Measurements from ENCODE around the gene EML4.

The EML4 gene

GRCh38 chr2:42161444-42161843, 7.7 kb upstream of the EML4 start:
- Histone ChIP-seq H3K27me3 (replicated peaks; ENCODE audit: insufficient read depth, low read length) (no peaks in the 10 kb centered on the region), H2AFZ (ENCODE audit: low read length) (no peak overlapping the region), H3F3A (ENCODE audit: insufficient read depth, low read length) (no peaks in the 10 kb centered on the region), H4K20me1 (ENCODE audit: insufficient read depth, low read length) (no peaks in the 10 kb centered on the region), H3K4me1 (ENCODE audit: low read length) (no peaks in the 10 kb centered on the region), H3K9me2 (replicated peaks; ENCODE audit: insufficient read depth, low read length) (no peaks in the 10 kb centered on the region), H3K4me2 (ENCODE audit: low read depth, low read length) (no peak overlapping the region), H3K79me2 (ENCODE audit: low read length) (no peaks in the 10 kb centered on the region), H3K27ac (ENCODE audit: low read length) (no peak overlapping the region), H3K9ac (ENCODE audit: low read length) (no peak overlapping the region), H3K4me3 (ENCODE audit: low read length) (no peak overlapping the region), H3K9me3 (replicated peaks; ENCODE audit: insufficient read depth, low read length) (no peaks in the 10 kb centered on the region), H3K36me3 (replicated peaks; ENCODE audit: insufficient read depth, low read length) (no peaks in the 10 kb centered on the region)
- no peak for DNase-seq
- TF ChIP-seq EZH2 (optimal IDR thresholded peaks at IDR 0.05; ENCODE audit: low read depth, low read length) (no peak), EZH2phosphoT487 (IDR thresholded peaks at IDR 0.05; ENCODE audit: low read length) (no peak)
- TF ChIP-seq, protein P1, sequence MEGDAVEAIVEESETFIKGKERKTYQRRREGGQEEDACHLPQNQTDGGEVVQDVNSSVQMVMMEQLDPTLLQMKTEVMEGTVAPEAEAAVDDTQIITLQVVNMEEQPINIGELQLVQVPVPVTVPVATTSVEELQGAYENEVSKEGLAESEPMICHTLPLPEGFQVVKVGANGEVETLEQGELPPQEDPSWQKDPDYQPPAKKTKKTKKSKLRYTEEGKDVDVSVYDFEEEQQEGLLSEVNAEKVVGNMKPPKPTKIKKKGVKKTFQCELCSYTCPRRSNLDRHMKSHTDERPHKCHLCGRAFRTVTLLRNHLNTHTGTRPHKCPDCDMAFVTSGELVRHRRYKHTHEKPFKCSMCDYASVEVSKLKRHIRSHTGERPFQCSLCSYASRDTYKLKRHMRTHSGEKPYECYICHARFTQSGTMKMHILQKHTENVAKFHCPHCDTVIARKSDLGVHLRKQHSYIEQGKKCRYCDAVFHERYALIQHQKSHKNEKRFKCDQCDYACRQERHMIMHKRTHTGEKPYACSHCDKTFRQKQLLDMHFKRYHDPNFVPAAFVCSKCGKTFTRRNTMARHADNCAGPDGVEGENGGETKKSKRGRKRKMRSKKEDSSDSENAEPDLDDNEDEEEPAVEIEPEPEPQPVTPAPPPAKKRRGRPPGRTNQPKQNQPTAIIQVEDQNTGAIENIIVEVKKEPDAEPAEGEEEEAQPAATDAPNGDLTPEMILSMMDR (IDR thresholded peaks at IDR 0.05; ENCODE audit: low read length), result no peak

GRCh38 chr2:42163444-42164045, 5.6 kb upstream of the EML4 start:
- Histone ChIP-seq H3K9me2 (replicated peaks; ENCODE audit: insufficient read depth, low read length) (no peaks in the 10 kb centered on the region), H3K9ac (ENCODE audit: low read length) (no peak overlapping the region), H3K4me3 (ENCODE audit: low read length) (no peak overlapping the region), H4K20me1 (ENCODE audit: insufficient read depth, low read length) (no peaks in the 10 kb centered on the region), H3K4me1 (ENCODE audit: low read length) (peaks cover 1% of the 10 kb centered on the region), H3K27me3 (replicated peaks; ENCODE audit: insufficient read depth, low read length) (no peaks in the 10 kb centered on the region), H3K27ac (ENCODE audit: low read length) (no peak overlapping the region), H3K79me2 (ENCODE audit: low read length) (no peaks in the 10 kb centered on the region), H3K4me2 (ENCODE audit: low read depth, low read length) (no peak overlapping the region), H2AFZ (ENCODE audit: low read length) (no peak overlapping the region), H3K36me3 (replicated peaks; ENCODE audit: insufficient read depth, low read length) (no peaks in the 10 kb centered on the region), H3F3A (ENCODE audit: insufficient read depth, low read length) (no peaks in the 10 kb centered on the region), H3K9me3 (replicated peaks; ENCODE audit: insufficient read depth, low read length) (no peaks in the 10 kb centered on the region)
- DNase-seq, result no peak
- TF ChIP-seq EZH2phosphoT487 (IDR thresholded peaks at IDR 0.05; ENCODE audit: low read length), result no peak
- no peak for TF ChIP-seq EZH2 (optimal IDR thresholded peaks at IDR 0.05; ENCODE audit: low read depth, low read length)
- TF ChIP-seq, protein P1 (IDR thresholded peaks at IDR 0.05; ENCODE audit: low read length), result no peak

DNA sequence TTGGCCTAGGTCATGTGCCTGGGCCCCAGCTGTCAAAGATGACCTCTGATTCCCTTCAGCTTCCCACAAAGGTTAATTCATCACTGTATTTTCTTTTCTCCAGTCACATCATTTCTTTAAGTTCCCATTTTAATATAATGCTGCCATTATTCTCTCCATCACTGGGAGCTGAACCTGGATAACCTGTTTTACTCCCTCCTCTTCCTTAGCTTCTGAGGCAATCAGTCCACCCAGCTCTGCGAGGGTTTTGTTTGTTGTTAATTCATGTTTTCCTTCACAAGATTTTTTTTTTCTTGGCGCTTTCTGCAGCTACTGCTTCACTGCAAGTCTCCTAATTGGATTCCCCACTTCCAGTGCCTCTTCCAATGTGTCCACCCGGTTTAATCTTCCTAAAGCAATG, 5.1 kb upstream of the EML4 start:
- Histone ChIP-seq H3K9me2 (replicated peaks; ENCODE audit: insufficient read depth, low read length) (no peaks in the 10 kb centered on the region), H3F3A (ENCODE audit: insufficient read depth, low read length) (no peaks in the 10 kb centered on the region), H3K27me3 (replicated peaks; ENCODE audit: insufficient read depth, low read length) (no peaks in the 10 kb centered on the region), H4K20me1 (ENCODE audit: insufficient read depth, low read length) (no peaks in the 10 kb centered on the region), H3K4me3 (ENCODE audit: low read length) (no peak overlapping the region), H3K36me3 (replicated peaks; ENCODE audit: insufficient read depth, low read length) (no peaks in the 10 kb centered on the region), H3K4me1 (ENCODE audit: low read length) (peaks cover 6% of the 10 kb centered on the region), H2AFZ (ENCODE audit: low read length) (no peak overlapping the region), H3K4me2 (ENCODE audit: low read depth, low read length) (no peak overlapping the region), H3K79me2 (ENCODE audit: low read length) (no peaks in the 10 kb centered on the region), H3K27ac (ENCODE audit: low read length) (no peak overlapping the region), H3K9me3 (replicated peaks; ENCODE audit: insufficient read depth, low read length) (no peaks in the 10 kb centered on the region), H3K9ac (ENCODE audit: low read length) (no peak overlapping the region)
- no peak for DNase-seq
- TF ChIP-seq EZH2 (optimal IDR thresholded peaks at IDR 0.05; ENCODE audit: low read depth, low read length), result no peak
- TF ChIP-seq, protein P1 (IDR thresholded peaks at IDR 0.05; ENCODE audit: low read length), result no peak
- TF ChIP-seq EZH2phosphoT487 (IDR thresholded peaks at IDR 0.05; ENCODE audit: low read length), result no peak

Measured in MM.1S (cell line).